ENCODE measurements around the gene PLEKHA4.
A peak's percentile ranks its signal among the peaks of the same experiment; 100 is the strongest.

Gene PLEKHA4

DNA sequence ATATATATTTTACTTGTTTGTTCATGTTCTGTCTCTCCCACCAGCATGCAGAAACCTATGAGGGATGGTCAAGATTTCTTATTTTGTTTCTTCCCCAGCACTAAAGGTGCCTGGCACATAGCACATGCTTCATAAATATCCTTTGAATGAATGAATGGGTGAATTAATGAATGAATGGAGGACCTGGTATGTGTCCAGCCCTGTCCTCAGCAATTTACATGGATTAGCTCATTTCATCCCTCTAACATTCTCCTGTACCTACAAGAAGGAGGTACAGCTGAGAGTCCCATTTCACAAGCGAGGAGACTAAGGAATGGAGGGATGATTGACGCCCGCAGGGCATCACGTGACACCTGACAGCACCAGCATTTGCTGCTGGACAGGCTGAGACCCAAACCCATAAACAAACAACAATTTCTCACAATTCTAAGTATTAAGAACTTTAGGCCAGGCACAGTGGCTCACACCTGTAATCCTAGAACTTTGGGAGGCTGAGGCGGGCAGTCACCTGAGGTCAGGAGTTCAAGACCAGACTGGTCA lies 50.8 kb downstream of the PLEKHA4 start:
- no peaks in the 10 kb centered on the region for H3K27me3 ChIP-seq (replicated peaks; ENCODE audit: control insufficient read depth, insufficient read depth, low read length)
- H3K36me3 ChIP-seq (ENCODE audit: control insufficient read depth, insufficient read depth, low read length, severe bottlenecking): peaks cover 7% of the 10 kb centered on the region
- no peak overlapping the region for H3K9ac ChIP-seq (ENCODE audit: low read length)
- no peaks in the 10 kb centered on the region for H3K9me3 ChIP-seq (ENCODE audit: control insufficient read depth, low read length)
- no peak overlapping the region for H3K4me3 ChIP-seq (ENCODE audit: low read length)
- peaks cover 18% of the 10 kb centered on the region for H3K4me1 ChIP-seq (ENCODE audit: control insufficient read depth, insufficient read depth, low read length)
- DNase-seq (ENCODE audit: low read depth): no peak

DNA sequence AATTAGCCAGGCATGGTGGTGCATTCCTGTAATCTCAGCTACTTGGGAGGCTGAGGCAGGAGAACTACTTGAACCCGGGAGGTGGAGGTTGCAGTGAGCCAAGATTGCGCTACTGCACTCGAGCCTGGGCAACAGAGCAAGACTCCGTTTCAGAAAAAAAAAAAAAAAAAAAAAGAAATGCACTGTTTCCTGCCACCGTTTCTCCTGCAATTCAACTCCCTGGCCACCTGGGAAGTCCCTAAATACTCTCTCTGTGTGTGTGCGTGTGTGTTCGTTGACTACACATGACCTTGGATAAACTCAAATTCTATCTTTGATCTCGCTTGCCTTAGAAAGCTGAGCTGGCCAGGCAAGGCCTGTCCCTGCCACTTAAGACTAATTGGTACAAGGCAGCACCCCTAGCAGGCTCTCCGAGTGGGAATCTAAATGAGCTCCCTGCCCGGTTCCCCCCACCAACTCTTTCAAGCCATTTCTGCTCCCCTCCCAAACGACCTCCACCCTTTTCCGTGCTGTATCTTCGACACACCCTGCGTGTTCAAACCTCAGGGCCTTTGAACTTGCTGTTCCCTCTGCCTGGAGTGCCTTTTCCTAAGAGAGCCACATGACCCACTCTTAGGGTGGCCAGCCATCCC lies 52.4 kb downstream of the PLEKHA4 start:
- no peak overlapping the region for H3K4me3 ChIP-seq (ENCODE audit: low read length)
- H3K27me3 ChIP-seq (replicated peaks; ENCODE audit: control insufficient read depth, insufficient read depth, low read length): no peaks in the 10 kb centered on the region
- DNase-seq (ENCODE audit: low read depth): no peak
- H3K36me3 ChIP-seq (ENCODE audit: control insufficient read depth, insufficient read depth, low read length, severe bottlenecking): no peaks in the 10 kb centered on the region
- peaks cover 21% of the 10 kb centered on the region for H3K4me1 ChIP-seq (ENCODE audit: control insufficient read depth, insufficient read depth, low read length)
- H3K9ac ChIP-seq (ENCODE audit: low read length): no peak overlapping the region
- no peaks in the 10 kb centered on the region for H3K9me3 ChIP-seq (ENCODE audit: control insufficient read depth, low read length)

DNA sequence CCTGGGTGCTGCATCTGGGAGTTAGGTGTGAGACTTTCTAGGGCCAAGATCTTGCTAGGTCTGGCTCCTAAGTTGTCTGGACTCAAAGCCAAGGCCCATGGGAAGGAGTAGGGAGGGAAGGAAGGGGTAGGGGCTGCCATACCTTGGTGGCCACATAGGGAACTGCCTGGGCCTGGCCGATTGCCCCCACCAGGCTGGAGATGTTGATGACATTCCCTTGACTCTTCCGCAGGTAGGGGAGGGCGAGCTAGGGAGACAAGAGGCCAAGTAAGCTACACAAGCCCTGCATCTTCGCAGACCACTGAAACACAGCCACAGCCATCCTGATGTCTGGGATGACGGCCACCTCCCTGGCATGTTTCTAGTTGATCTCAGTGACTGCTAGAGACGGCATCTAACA lies 53.5 kb downstream of the PLEKHA4 start:
- peaks cover 22% of the 10 kb centered on the region for H3K4me1 ChIP-seq (ENCODE audit: control insufficient read depth, insufficient read depth, low read length)
- no peak overlapping the region for H3K9ac ChIP-seq (ENCODE audit: low read length)
- H3K27me3 ChIP-seq (replicated peaks; ENCODE audit: control insufficient read depth, insufficient read depth, low read length): no peaks in the 10 kb centered on the region
- no peaks in the 10 kb centered on the region for H3K36me3 ChIP-seq (ENCODE audit: control insufficient read depth, insufficient read depth, low read length, severe bottlenecking)
- DNase-seq (ENCODE audit: low read depth): no peak
- no peak overlapping the region for H3K4me3 ChIP-seq (ENCODE audit: low read length)
- no peaks in the 10 kb centered on the region for H3K9me3 ChIP-seq (ENCODE audit: control insufficient read depth, low read length)

DNA sequence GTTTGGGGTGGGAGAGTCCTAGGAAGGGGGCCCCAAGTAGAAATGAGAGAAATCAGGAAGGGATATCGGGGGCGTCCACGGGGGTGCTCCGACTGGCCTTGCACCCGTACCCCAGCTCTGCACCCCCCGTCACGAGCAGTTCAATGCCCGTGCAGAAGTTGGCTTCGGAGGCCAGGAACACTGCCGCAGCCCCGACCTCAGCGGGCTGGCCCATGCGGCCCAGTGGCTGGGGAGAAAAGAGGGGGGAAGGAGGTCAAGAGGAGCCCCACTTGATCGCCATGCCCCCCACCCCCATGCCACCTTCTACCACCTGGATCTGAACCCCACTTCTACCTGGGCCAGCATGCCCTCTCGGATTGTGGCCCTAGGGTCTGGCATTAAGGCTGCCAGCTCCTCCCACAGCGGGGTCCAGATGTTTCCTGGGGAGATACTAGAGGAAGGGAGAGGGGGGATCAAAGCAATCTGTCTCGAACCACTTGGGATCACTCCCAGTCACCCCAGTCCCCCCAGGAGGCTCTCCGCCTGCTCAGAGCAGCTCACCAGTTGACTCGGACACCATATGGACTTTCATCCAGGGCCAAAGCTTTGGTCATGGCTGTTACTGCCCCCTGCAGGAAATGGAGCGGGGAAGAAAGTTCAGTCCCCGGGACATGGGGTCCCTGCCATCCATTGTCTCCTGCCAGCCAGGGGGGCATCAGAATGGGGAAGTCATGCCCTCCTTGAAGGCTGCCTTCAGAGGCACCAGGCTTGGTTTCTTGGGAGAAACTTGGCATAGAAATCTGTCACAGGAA lies 55.1 kb downstream of the PLEKHA4 start:
- H3K4me3 ChIP-seq (ENCODE audit: low read length): no peak overlapping the region
- no peak overlapping the region for H3K9ac ChIP-seq (ENCODE audit: low read length)
- no peaks in the 10 kb centered on the region for H3K9me3 ChIP-seq (ENCODE audit: control insufficient read depth, low read length)
- H3K4me1 ChIP-seq (ENCODE audit: control insufficient read depth, insufficient read depth, low read length): peaks cover 11% of the 10 kb centered on the region
- no peak for DNase-seq (ENCODE audit: low read depth)
- no peaks in the 10 kb centered on the region for H3K36me3 ChIP-seq (ENCODE audit: control insufficient read depth, insufficient read depth, low read length, severe bottlenecking)
- no peaks in the 10 kb centered on the region for H3K27me3 ChIP-seq (replicated peaks; ENCODE audit: control insufficient read depth, insufficient read depth, low read length)

DNA sequence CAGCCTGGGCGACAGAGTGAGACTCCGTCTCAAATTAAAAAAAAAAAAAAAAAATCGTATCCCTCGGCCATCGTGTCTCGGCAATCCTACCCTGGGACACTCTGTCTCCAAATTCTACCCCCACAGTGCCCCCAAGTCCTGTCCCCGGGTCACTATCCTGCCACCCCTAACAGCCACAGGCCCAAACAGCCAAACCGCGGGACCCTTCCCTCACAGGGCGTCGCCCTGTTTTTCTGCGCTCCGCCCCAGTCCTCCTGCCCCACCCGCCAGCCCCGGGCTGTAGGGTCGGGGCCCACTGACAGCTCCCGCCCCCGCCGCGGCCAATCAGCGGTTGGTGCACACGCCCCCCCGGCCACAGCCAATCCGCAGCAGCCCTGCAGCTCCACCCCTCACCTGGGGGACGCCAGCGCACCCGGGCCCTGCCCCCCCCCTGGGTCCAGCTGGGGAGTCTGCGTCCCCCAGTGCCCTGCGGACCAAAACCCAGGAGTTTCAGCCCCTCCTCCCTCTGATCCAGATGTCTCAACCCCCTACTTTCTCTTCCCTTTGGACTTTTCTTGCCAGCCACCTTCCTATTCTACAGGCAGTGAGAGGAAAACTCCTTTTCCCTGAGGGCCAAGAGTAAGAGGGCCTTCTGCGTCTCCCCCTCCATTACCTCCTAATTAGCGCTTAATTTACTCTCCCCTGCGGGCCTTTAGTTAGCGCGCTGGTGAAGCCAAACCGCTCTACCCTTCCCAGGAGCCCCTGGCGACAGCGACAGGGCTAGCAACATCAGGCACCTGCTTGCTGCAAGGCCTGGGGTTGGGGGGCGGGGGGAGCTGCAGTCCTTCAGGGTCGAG lies 56.1 kb downstream of the PLEKHA4 start:
- no peaks in the 10 kb centered on the region for H3K36me3 ChIP-seq (ENCODE audit: control insufficient read depth, insufficient read depth, low read length, severe bottlenecking)
- peak overlapping the region; percentile 85 for H3K4me3 ChIP-seq (ENCODE audit: low read length)
- peak overlapping the region; percentile 87 for H3K9ac ChIP-seq (ENCODE audit: low read length)
- H3K27me3 ChIP-seq (replicated peaks; ENCODE audit: control insufficient read depth, insufficient read depth, low read length): no peaks in the 10 kb centered on the region
- peak; percentile 74 for DNase-seq (ENCODE audit: low read depth)
- no peaks in the 10 kb centered on the region for H3K9me3 ChIP-seq (ENCODE audit: control insufficient read depth, low read length)
- peaks cover 14% of the 10 kb centered on the region for H3K4me1 ChIP-seq (ENCODE audit: control insufficient read depth, insufficient read depth, low read length)

DNA sequence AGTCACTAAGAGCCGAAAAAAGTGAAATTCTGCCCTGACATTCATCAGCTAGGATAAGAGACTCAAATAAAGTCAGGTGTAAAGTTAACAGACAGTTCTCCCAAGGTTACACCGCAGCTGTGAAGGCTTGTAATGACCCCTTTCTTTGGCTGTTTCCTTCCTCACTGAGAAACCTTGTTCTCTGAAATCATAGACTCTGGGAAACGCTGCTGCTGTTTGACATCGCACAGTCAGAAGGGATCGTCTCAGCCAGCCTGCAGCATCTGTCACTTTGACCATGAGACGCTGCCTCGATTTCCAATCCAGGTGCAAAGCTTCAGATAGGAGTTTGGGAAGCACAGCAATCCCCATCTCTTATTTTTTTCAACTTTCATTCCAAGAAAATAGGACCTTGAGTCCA lies 58.3 kb downstream of the PLEKHA4 start:
- Histone ChIP-seq H3K9me3 (ENCODE audit: control insufficient read depth, low read length) (no peaks in the 10 kb centered on the region), H3K27me3 (replicated peaks; ENCODE audit: control insufficient read depth, insufficient read depth, low read length) (no peaks in the 10 kb centered on the region), H3K36me3 (ENCODE audit: control insufficient read depth, insufficient read depth, low read length, severe bottlenecking) (no peaks in the 10 kb centered on the region), H3K9ac (ENCODE audit: low read length) (peak overlapping the region; percentile 87), H3K4me3 (ENCODE audit: low read length) (peak overlapping the region; percentile 85), H3K4me1 (ENCODE audit: control insufficient read depth, insufficient read depth, low read length) (peaks cover 14% of the 10 kb centered on the region)
- peak; percentile 30 for DNase-seq (ENCODE audit: low read depth)

DNA sequence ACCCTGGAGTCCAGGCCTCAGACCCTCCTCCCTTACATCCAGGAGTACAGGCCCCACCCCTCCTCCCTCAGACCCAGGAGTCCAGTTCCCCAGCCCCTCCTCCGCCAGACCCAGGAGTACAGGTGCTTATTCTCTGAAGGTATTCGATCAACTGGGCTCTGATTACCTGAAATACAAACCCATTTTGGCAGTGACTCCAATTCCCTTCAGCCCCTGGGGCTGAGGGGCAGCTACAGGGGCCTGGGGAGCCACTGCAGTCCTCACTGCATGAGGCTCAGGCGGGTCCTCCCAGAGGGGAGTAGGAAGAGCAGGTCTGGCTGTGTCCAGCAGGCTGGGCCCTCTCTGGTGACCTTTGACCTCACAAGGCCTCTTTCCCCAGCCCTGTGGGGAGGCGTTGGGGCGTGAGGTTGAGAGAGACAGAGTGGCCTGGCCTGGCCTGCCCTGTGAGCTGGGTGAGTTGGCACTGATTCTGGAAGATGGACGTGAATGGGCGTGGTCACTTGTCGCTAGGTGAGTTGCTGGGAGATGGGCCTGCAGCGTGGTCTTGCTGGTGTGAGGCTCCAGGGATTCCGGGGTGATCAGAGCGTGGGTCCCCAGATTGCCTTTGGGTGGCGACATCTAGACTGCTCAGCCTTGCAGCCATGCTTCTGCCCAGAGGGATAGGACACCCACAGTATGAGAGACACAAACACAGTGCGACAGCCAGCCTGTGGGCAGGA lies 60.7 kb downstream of the PLEKHA4 start:
- Histone ChIP-seq H3K36me3 (ENCODE audit: control insufficient read depth, insufficient read depth, low read length, severe bottlenecking) (no peaks in the 10 kb centered on the region), H3K9ac (ENCODE audit: low read length) (no peak overlapping the region), H3K27me3 (replicated peaks; ENCODE audit: control insufficient read depth, insufficient read depth, low read length) (no peaks in the 10 kb centered on the region), H3K4me3 (ENCODE audit: low read length) (no peak overlapping the region), H3K9me3 (ENCODE audit: control insufficient read depth, low read length) (no peaks in the 10 kb centered on the region), H3K4me1 (ENCODE audit: control insufficient read depth, insufficient read depth, low read length) (peaks cover 12% of the 10 kb centered on the region)
- DNase-seq (ENCODE audit: low read depth): no peak

DNA sequence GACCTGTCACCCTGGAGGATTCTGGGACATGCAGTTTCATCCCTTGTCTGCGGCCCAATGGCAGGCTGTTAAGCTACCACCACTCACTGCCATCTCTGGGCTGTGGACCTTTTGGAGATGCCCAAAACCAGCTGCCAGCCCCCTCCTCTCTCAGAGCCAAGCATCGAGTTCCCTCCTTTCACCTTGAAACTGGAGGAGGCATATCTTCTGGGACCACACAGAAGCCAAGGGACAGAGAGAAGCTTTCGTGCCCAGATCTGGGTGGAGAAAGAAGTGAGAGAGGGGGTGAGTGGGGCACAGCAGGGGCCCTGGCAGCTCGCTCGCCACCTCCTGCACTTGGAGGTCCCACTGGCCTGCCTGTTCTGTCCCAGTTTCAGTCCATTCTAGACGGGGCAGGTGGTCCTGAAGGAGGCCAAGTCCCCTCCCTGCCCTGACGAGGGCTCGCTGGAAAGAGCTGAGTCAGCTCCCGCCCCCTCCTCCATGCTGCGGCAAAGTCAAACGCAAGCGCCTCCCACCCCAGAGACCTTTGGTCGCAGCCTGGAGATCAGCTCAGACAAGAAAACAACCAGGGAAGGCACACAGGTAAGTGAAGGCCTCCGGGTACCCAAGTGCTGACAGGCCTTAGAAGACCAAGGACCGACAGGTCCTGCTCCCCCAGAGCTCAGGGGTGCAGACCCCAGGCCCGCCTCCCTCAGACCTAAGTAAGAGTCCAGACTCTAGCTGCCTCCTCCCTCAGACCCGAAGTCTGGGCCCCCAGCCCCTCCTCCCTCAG lies 61.4 kb downstream of the PLEKHA4 start:
- Histone ChIP-seq H3K9ac (ENCODE audit: low read length) (no peak overlapping the region), H3K36me3 (ENCODE audit: control insufficient read depth, insufficient read depth, low read length, severe bottlenecking) (no peaks in the 10 kb centered on the region), H3K27me3 (replicated peaks; ENCODE audit: control insufficient read depth, insufficient read depth, low read length) (no peaks in the 10 kb centered on the region), H3K4me3 (ENCODE audit: low read length) (no peak overlapping the region), H3K9me3 (ENCODE audit: control insufficient read depth, low read length) (no peaks in the 10 kb centered on the region), H3K4me1 (ENCODE audit: control insufficient read depth, insufficient read depth, low read length) (peaks cover 8% of the 10 kb centered on the region)
- DNase-seq (ENCODE audit: low read depth): no peak

DNA sequence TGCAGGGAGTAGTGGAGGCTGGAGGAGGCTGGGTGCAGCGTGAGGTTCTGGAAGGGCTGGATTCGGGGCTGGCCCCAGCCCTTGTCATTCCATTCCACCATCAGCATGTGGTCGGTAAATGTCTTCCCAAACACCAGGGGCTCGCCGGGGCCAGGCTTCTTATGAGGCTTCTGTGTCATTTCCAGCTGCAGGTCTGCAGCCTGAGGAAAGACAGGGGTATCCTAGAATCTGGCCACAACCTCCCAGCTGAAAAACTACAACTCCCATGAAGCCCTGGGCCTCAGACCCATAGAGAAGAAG lies 61.9 kb downstream of the PLEKHA4 start:
- no peaks in the 10 kb centered on the region for H3K27me3 ChIP-seq (replicated peaks; ENCODE audit: control insufficient read depth, insufficient read depth, low read length)
- H3K4me3 ChIP-seq (ENCODE audit: low read length): no peak overlapping the region
- no peaks in the 10 kb centered on the region for H3K36me3 ChIP-seq (ENCODE audit: control insufficient read depth, insufficient read depth, low read length, severe bottlenecking)
- no peaks in the 10 kb centered on the region for H3K9me3 ChIP-seq (ENCODE audit: control insufficient read depth, low read length)
- peak; percentile 69 for DNase-seq (ENCODE audit: low read depth)
- H3K4me1 ChIP-seq (ENCODE audit: control insufficient read depth, insufficient read depth, low read length): peaks cover 8% of the 10 kb centered on the region
- H3K9ac ChIP-seq (ENCODE audit: low read length): no peak overlapping the region

DNA sequence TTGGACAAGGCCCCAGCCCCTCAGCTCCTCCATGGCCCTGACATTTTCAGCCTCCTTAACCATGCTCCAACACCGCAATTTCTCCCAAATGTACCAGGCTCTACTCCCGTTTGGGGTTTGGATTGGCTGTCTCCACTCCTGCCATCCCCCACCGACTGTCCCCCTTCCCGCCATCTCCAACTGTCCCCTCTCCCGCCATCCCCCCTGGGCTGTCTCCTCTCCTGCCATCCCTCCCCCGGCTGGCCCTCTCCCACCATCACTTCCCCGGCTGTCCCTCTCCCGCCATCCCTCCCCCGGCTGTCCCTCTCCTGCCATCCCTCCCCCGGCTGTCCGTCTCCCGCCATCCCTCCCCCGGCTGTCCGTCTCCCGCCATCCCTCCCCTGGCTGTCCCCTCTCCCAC lies 63.0 kb downstream of the PLEKHA4 start:
- H3K9me3 ChIP-seq (ENCODE audit: control insufficient read depth, low read length): no peaks in the 10 kb centered on the region
- no peaks in the 10 kb centered on the region for H3K27me3 ChIP-seq (replicated peaks; ENCODE audit: control insufficient read depth, insufficient read depth, low read length)
- no peaks in the 10 kb centered on the region for H3K36me3 ChIP-seq (ENCODE audit: control insufficient read depth, insufficient read depth, low read length, severe bottlenecking)
- DNase-seq (ENCODE audit: low read depth): no peak
- H3K4me1 ChIP-seq (ENCODE audit: control insufficient read depth, insufficient read depth, low read length): peaks cover 7% of the 10 kb centered on the region
- no peak overlapping the region for H3K4me3 ChIP-seq (ENCODE audit: low read length)
- H3K9ac ChIP-seq (ENCODE audit: low read length): no peak overlapping the region

Measured in adipocyte (in vitro differentiated cells).